ENCODE measurements around the gene SCNN1G.
"Not testable (repeated sequence)": the region's sequence is repeated elsewhere in the genome, so short reads cannot be mapped to it uniquely, and the experiment has no call there.

Gene SCNN1G

GRCh38 chr16:23240994-23241393 lies 58.4 kb downstream of the SCNN1G start:
- Histone ChIP-seq H3K4me3 (ENCODE audit: low read length in 2 of 2) (no peak overlapping the region), H3K36me3 (ENCODE audit: control insufficient read depth in 2 of 2, insufficient read depth in 2 of 2, low read length in 2 of 2) (no peaks in the 10 kb centered on the region), H3K9ac (ENCODE audit: low read depth in 1 of 2, low read length in 2 of 2) (no peak overlapping the region), H3K27me3 (ENCODE audit: control insufficient read depth in 2 of 2, insufficient read depth in 2 of 2, low read length in 2 of 2) (no peaks in the 10 kb centered on the region), H3K4me1 (ENCODE audit: control insufficient read depth in 2 of 2, insufficient read depth in 2 of 2, low read length in 2 of 2) (no peaks in the 10 kb centered on the region), H3K27ac (ENCODE audit: low read depth in 2 of 2, low read length in 2 of 2) (no peak overlapping the region), H3K9me3 (ENCODE audit: control insufficient read depth in 2 of 2, low read length in 2 of 2) (no peaks in the 10 kb centered on the region)

GRCh38 chr16:23244122-23244521 lies 61.6 kb downstream of the SCNN1G start:
- Histone ChIP-seq H3K36me3 (ENCODE audit: control insufficient read depth in 2 of 2, insufficient read depth in 2 of 2, low read length in 2 of 2) (no peaks in the 10 kb centered on the region), H3K4me1 (ENCODE audit: control insufficient read depth in 2 of 2, insufficient read depth in 2 of 2, low read length in 2 of 2) (no peaks in the 10 kb centered on the region), H3K9me3 (ENCODE audit: control insufficient read depth in 2 of 2, low read length in 2 of 2) (no peaks in the 10 kb centered on the region), H3K27me3 (ENCODE audit: control insufficient read depth in 2 of 2, insufficient read depth in 2 of 2, low read length in 2 of 2) (no peaks in the 10 kb centered on the region), H3K27ac (ENCODE audit: low read depth in 2 of 2, low read length in 2 of 2) (no peak overlapping the region), H3K9ac (ENCODE audit: low read depth in 1 of 2, low read length in 2 of 2) (no peak overlapping the region), H3K4me3 (ENCODE audit: low read length in 2 of 2) (no peak overlapping the region)

DNA sequence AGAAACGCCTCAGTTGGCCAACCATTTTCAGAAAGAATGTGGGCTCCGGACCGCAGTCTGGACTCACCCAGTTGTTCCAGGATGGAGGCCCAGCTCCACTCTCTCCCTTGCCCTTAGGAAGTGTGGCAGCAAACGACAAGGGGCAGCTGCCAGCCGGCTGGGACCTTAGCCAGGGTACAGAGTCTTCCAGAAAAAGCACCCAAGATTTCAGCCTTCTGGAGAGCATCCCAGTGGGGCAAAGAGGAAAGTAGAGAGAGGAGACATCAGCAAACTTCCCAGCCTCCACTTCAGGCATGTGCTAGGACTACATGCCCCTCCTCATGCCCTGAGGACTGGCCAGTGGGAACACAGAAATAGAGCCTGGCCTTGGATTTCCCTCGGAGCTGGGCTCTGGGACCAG lies 62.7 kb downstream of the SCNN1G start:
- H3K9me3 ChIP-seq (ENCODE audit: control insufficient read depth in 2 of 2, low read length in 2 of 2): no peaks in the 10 kb centered on the region
- no peaks in the 10 kb centered on the region for H3K36me3 ChIP-seq (ENCODE audit: control insufficient read depth in 2 of 2, insufficient read depth in 2 of 2, low read length in 2 of 2)
- H3K27ac ChIP-seq (ENCODE audit: low read depth in 2 of 2, low read length in 2 of 2): no peak overlapping the region
- no peak overlapping the region for H3K9ac ChIP-seq (ENCODE audit: low read depth in 1 of 2, low read length in 2 of 2)
- H3K4me3 ChIP-seq (ENCODE audit: low read length in 2 of 2): no peak overlapping the region
- H3K4me1 ChIP-seq (ENCODE audit: control insufficient read depth in 2 of 2, insufficient read depth in 2 of 2, low read length in 2 of 2): no peaks in the 10 kb centered on the region
- no peaks in the 10 kb centered on the region for H3K27me3 ChIP-seq (ENCODE audit: control insufficient read depth in 2 of 2, insufficient read depth in 2 of 2, low read length in 2 of 2)

GRCh38 chr16:23248261-23249194 lies 66.0 kb downstream of the SCNN1G start:
- H3K9me3 ChIP-seq (ENCODE audit: control insufficient read depth in 2 of 2, low read length in 2 of 2): no peaks in the 10 kb centered on the region
- H3K9ac ChIP-seq (ENCODE audit: low read depth in 1 of 2, low read length in 2 of 2): no peak overlapping the region
- no peak overlapping the region for H3K4me3 ChIP-seq (ENCODE audit: low read length in 2 of 2)
- no peaks in the 10 kb centered on the region for H3K36me3 ChIP-seq (ENCODE audit: control insufficient read depth in 2 of 2, insufficient read depth in 2 of 2, low read length in 2 of 2)
- H3K27ac ChIP-seq (ENCODE audit: low read depth in 2 of 2, low read length in 2 of 2): no peak overlapping the region
- H3K4me1 ChIP-seq (ENCODE audit: control insufficient read depth in 2 of 2, insufficient read depth in 2 of 2, low read length in 2 of 2): no peaks in the 10 kb centered on the region
- H3K27me3 ChIP-seq (ENCODE audit: control insufficient read depth in 2 of 2, insufficient read depth in 2 of 2, low read length in 2 of 2): no peaks in the 10 kb centered on the region

- Histone ChIP-seq H3K4me1 (ENCODE audit: control insufficient read depth in 2 of 2, insufficient read depth in 2 of 2, low read length in 2 of 2) (no peaks in the 10 kb centered on the region), H3K9ac (ENCODE audit: low read depth in 1 of 2, low read length in 2 of 2) (no peak overlapping the region), H3K36me3 (ENCODE audit: control insufficient read depth in 2 of 2, insufficient read depth in 2 of 2, low read length in 2 of 2) (no peaks in the 10 kb centered on the region), H3K4me3 (ENCODE audit: low read length in 2 of 2) (no peak overlapping the region), H3K9me3 (ENCODE audit: control insufficient read depth in 2 of 2, low read length in 2 of 2) (no peaks in the 10 kb centered on the region), H3K27ac (ENCODE audit: low read depth in 2 of 2, low read length in 2 of 2) (no peak overlapping the region), H3K27me3 (ENCODE audit: control insufficient read depth in 2 of 2, insufficient read depth in 2 of 2, low read length in 2 of 2) (no peaks in the 10 kb centered on the region)
These were observed 67.3 kb downstream of the SCNN1G start for GRCh38 chr16:23249830-23250229.

GRCh38 chr16:23252310-23252709 lies 69.8 kb downstream of the SCNN1G start:
- no peaks in the 10 kb centered on the region for H3K36me3 ChIP-seq (ENCODE audit: control insufficient read depth in 2 of 2, insufficient read depth in 2 of 2, low read length in 2 of 2)
- H3K27ac ChIP-seq (ENCODE audit: low read depth in 2 of 2, low read length in 2 of 2): no peak overlapping the region
- peaks cover 0 to 9% of the 10 kb centered on the region in 2 donors for H3K4me1 ChIP-seq (ENCODE audit: control insufficient read depth in 2 of 2, insufficient read depth in 2 of 2, low read length in 2 of 2)

DNA sequence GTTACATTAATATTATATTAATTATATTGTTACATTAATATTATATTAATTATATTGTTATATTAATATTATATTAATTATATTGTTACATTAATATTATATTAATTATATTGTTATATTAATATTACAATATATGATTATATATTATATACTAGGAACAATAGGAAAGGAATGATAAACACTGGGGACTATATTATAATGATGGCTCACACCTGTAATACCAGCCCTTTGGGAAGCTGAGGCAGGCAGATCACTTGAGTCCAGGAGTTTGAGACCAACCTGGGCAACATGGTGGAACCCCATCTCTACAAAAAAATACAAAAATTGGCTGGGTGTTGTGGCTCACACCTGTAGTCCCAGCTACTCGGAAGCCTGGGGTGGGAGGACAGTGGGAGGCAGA lies 71.1 kb downstream of the SCNN1G start:
- not testable (repeated sequence) for H3K27me3 ChIP-seq (ENCODE audit: control insufficient read depth in 2 of 2, insufficient read depth in 2 of 2, low read length in 2 of 2); H3K36me3 ChIP-seq (ENCODE audit: control insufficient read depth in 2 of 2, insufficient read depth in 2 of 2, low read length in 2 of 2); H3K27ac ChIP-seq (ENCODE audit: low read depth in 2 of 2, low read length in 2 of 2); H3K4me3 ChIP-seq (ENCODE audit: low read length in 2 of 2); H3K9ac ChIP-seq (ENCODE audit: low read depth in 1 of 2, low read length in 2 of 2); H3K9me3 ChIP-seq (ENCODE audit: control insufficient read depth in 2 of 2, low read length in 2 of 2)
- H3K4me1 ChIP-seq (ENCODE audit: control insufficient read depth in 2 of 2, insufficient read depth in 2 of 2, low read length in 2 of 2): peaks cover 2 to 22% of the 10 kb centered on the region in 2 donors

More at GRCh38 chr16:23252310-23252709, 69.8 kb downstream of the SCNN1G start:
- Histone ChIP-seq H3K4me3 (ENCODE audit: low read length in 2 of 2) (no peak overlapping the region), H3K27me3 (ENCODE audit: control insufficient read depth in 2 of 2, insufficient read depth in 2 of 2, low read length in 2 of 2) (no peaks in the 10 kb centered on the region), H3K9me3 (ENCODE audit: control insufficient read depth in 2 of 2, low read length in 2 of 2) (no peaks in the 10 kb centered on the region), H3K9ac (ENCODE audit: low read depth in 1 of 2, low read length in 2 of 2) (no peak overlapping the region)

DNA sequence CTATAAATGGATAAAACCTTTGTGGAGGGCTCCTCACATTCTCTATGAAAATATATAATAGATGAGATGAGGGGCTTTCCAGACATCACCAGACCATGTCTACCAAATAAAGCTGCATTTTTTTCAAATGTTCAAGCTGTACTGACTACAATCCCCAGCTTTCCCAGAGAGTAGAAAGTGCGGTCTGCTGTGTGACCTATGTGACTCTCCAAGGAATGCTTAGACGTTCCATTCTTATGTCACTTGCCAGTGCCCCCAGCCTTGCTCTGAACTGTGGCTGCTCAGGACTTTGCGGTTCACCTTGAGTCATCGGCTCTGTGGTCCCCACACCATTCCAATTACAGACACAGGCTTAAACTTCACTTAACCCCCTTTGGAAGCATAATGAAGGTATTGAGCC lies 71.8 kb downstream of the SCNN1G start:
- Histone ChIP-seq H3K9me3 (ENCODE audit: control insufficient read depth in 2 of 2, low read length in 2 of 2) (no peaks in the 10 kb centered on the region), H3K36me3 (ENCODE audit: control insufficient read depth in 2 of 2, insufficient read depth in 2 of 2, low read length in 2 of 2) (no peaks in the 10 kb centered on the region), H3K4me1 (ENCODE audit: control insufficient read depth in 2 of 2, insufficient read depth in 2 of 2, low read length in 2 of 2) (peaks cover 6 to 29% of the 10 kb centered on the region in 2 donors), H3K9ac (ENCODE audit: low read depth in 1 of 2, low read length in 2 of 2) (no peak overlapping the region), H3K4me3 (ENCODE audit: low read length in 2 of 2) (no peak overlapping the region), H3K27me3 (ENCODE audit: control insufficient read depth in 2 of 2, insufficient read depth in 2 of 2, low read length in 2 of 2) (no peaks in the 10 kb centered on the region), H3K27ac (ENCODE audit: low read depth in 2 of 2, low read length in 2 of 2) (no peak overlapping the region)

DNA sequence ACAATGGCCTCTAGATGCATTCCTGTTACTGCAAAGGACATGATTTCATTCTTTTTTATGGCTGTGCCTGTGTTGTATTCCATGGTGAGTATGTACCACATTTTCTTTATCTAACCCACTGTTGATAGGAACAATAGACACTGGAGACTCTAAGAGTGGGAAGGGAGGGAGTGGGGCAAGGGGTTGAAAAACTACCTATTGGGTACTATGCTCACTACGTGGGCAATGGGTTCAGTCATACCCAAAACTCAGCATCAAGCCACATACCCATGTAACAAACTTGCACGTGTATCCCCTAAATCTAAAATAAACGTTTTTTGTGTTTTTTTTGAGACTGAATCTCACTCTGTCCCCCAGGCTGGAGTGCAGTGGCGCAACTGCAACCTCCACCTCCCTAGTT lies 72.5 kb downstream of the SCNN1G start:
- Histone ChIP-seq H3K27ac (ENCODE audit: low read depth in 2 of 2, low read length in 2 of 2) (no peak overlapping the region), H3K36me3 (ENCODE audit: control insufficient read depth in 2 of 2, insufficient read depth in 2 of 2, low read length in 2 of 2) (no peaks in the 10 kb centered on the region), H3K4me1 (ENCODE audit: control insufficient read depth in 2 of 2, insufficient read depth in 2 of 2, low read length in 2 of 2) (peaks cover 6 to 34% of the 10 kb centered on the region in 2 donors), H3K27me3 (ENCODE audit: control insufficient read depth in 2 of 2, insufficient read depth in 2 of 2, low read length in 2 of 2) (no peaks in the 10 kb centered on the region), H3K4me3 (ENCODE audit: low read length in 2 of 2) (no peak overlapping the region), H3K9ac (ENCODE audit: low read depth in 1 of 2, low read length in 2 of 2) (no peak overlapping the region), H3K9me3 (ENCODE audit: control insufficient read depth in 2 of 2, low read length in 2 of 2) (no peaks in the 10 kb centered on the region)

DNA sequence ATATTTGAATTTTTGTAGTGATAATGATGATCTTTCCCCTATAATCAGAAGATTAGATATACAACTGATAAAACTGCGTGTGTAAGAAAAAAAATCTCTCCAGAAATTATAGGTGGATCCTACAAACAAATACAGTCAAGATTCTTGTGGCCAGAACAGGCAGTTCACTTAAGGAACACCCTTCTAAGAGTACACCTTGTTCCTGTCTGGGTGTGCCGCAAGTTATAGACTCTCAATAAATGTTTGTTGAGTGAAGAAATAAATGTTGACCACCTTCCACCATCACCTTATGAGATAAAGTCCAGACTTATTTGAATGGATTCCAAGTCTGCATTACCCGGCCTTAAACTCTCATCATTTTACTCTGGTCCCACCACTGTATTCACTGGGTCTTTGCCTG lies 73.9 kb downstream of the SCNN1G start:
- Histone ChIP-seq H3K9me3 (ENCODE audit: control insufficient read depth in 2 of 2, low read length in 2 of 2) (no peaks in the 10 kb centered on the region), H3K27me3 (ENCODE audit: control insufficient read depth in 2 of 2, insufficient read depth in 2 of 2, low read length in 2 of 2) (no peaks in the 10 kb centered on the region), H3K36me3 (ENCODE audit: control insufficient read depth in 2 of 2, insufficient read depth in 2 of 2, low read length in 2 of 2) (no peaks in the 10 kb centered on the region), H3K27ac (ENCODE audit: low read depth in 2 of 2, low read length in 2 of 2) (peak overlapping the region in 1 of 2 donors; percentile 71), H3K4me3 (ENCODE audit: low read length in 2 of 2) (peak overlapping the region in 1 of 2 donors; percentile 17), H3K9ac (ENCODE audit: low read depth in 1 of 2, low read length in 2 of 2) (peak overlapping the region in 1 of 2 donors; percentile 8), H3K4me1 (ENCODE audit: control insufficient read depth in 2 of 2, insufficient read depth in 2 of 2, low read length in 2 of 2) (peaks cover 6 to 34% of the 10 kb centered on the region in 2 donors)

Data from mucosa of rectum (tissue), 2 donors.